GM18520 (cell line): Measurements from ENCODE around the gene SVIP.

Source experiments
- ATAC-seq: cut with Tn5 transposase; IDR thresholded peaks from one replicate; pipeline ENCODE4 v1.9.1; 2021; ENCODE audit not compliant: unreplicated experiment

Gene SVIP

DNA sequence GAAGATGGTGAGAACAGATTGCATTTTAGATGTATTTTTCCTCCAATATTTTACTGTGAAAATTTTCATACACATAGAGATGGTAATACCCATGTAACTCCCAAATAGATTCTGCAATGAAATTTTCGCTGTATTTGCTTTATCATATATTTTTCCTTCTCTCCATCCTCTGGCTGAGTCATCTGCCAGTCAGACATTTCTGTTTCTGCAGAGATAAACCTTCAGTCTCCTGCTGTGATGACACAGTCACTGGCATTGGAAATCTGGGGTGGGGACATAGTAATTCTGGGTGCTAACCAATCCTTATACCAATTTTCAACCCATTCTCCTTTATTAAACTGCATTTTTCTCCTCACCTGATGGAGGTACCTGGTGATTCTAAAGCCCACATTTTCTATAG, 33.7 kb downstream of the SVIP start:
- no peak for ATAC-seq

DNA sequence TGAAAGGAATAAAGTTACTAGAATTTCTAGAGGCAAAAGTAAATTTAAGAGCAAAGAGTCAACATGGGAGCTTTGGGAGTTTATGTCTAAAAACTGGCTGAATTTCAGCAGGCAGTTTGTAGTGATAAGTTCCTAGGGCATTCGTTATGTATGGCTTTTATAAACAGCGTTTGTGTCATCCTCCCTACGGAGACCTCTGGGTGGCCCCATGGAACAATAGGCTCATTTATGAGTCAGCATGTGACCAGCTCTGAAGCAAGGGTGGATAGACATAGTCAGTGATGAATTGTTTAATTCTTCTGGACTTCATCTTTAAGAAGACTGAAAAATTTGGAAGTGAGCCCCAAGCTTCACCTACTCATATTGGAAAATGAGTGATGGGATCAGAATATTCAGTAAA, 37.1 kb downstream of the SVIP start:
- no peak for ATAC-seq

DNA sequence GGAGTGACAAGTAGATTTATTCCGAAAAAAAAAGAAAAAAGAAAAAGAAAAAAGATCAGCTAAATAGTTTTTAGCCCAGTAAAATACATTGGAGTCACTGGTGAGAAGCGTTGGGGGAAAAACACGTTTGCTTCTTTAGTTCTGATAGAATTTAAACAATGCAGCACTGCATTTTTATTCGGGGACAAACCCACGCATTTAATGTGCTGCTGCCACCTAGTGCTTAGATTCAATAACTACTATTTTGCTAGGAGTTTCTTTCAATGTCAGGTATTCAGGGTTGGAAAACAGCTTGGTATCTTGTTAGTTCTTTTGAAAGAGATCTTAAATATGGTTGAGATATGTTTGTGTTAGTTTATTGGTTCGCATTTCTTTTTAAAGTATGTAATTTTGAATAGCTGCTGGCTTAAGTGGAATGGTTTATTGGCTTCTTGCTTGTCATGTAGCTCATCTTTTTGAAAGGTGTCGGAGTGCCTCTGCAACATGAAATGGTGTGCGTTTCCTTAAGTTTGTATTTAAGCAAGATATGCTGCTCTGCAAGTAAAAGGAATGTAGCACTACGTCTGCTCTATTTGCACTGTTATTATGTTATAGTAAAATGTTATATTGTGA, 41.9 kb downstream of the SVIP start:
- no peak for ATAC-seq

DNA sequence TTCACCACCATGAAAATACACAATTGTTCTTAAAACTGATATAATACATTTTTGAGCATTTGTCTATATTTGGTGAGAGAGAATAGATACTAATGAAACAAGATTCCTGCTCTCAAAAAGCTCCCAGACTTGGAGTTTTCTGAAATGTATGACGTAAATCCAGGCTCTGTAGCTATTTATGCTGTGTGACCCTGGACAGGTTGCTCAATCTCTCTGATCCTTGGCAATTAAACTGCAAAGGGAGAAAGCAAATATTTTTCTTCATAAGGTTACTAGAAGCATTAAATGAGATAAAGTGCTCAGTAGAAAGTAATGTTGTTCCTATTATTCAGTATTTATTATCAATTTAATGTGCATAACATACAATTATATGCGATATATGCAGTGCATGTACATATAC, 42.5 kb downstream of the SVIP start:
- ATAC-seq: no peak

DNA sequence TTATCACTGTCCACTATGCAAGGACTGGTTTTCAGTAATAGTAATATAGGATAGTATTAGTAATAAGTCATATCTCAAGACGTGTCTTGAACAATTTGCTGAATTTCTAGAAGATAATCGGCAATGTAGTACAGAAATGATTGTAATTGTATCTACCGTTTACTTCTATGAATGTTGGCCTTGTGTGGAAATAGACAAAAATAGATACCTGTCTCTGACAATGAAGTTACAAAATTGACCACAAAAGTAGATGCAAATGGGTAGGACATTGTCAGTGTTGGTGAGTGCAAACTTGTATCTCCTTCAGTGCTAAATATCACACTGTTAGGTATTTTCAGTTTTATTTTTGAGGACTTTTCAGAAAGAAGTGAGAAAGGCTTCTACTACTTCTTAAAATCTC, 43.1 kb downstream of the SVIP start:
- ATAC-seq: peak; percentile 91

DNA sequence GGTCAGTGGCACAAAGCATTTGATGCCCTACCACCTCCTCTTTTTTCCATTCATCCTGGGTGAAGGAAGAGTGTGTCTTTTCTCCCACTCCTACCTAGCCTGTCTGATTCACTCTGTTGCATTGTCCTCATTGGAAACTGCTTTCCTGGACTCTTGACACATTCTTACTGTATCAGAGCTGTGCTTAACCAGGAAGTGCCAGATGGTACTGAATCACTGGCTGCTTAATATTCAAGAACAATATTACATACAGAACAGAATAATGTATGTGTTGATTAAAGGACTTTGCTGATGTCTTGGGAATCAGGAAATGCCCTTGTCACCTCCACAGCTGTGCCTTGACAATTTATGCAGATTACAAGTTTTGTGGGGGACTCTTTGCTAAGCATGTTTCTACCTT, 44.4 kb downstream of the SVIP start:
- ATAC-seq: no peak

DNA sequence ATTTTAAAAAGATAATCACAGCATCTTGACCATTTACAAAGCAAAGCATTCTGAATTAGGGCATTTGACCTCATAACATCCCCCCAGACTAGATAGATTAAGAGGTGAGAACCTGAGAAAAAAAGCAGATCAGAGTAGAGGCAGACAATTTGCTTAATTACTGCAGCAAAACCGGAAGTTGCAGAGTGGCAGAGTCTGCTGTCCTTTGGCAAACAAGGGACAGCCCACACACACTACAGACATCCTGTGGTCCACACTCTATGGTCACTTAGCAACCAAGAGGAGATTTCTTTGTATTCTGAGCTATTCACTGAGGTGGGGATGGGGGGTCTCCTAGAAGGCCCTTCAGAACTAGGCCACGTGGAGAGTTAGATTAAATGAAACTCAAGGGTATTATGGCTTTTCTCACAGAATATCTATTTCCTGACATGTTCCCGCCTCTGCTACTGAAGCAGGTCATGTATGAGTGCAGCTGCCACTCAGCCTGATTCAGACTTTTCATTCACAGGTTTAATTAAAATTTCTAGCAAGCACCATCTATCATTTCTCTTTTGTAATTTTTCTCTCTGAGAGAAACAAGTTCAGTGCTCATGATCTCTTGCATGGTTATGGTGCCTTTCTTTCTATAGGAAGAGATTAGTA, 48.5 kb downstream of the SVIP start:
- peak; percentile 82 for ATAC-seq

DNA sequence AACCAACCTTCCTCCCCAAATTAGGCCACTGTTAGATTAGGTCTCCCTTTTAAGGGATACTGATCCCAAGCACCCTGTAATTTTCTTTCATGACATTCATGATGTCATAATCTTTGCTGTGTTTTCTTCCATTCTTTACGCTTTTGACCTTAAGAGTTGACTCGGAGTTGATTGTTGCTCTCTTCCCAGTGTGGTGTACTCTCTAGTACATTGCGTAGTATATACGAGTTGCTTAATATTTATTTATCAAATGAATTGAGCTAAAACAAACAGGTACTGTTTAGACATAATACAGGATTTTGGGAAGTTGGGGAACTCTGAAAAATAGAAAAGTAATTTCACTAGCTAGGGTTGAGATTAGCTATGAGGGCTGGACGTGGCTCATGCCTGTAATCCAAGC, 49.8 kb downstream of the SVIP start:
- no peak for ATAC-seq

DNA sequence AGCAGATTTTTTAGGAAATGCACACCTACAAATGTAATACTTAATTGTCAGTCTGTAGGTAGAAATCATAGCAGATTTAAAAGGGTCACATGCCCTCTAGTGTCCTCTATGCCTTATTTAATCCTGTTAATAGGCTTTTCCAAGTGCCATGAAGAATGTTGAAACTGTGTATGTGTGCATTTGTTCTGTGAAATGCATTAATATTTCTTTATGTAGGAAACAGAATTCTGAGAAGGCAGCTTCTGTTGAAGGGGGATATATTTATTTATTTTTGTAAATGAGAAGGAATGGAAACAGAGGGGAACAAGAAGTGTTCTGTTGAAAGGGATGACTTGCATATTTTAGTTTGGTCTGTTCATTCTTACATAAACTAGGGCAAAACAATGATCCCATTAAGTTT, 51.0 kb downstream of the SVIP start:
- no peak for ATAC-seq

DNA sequence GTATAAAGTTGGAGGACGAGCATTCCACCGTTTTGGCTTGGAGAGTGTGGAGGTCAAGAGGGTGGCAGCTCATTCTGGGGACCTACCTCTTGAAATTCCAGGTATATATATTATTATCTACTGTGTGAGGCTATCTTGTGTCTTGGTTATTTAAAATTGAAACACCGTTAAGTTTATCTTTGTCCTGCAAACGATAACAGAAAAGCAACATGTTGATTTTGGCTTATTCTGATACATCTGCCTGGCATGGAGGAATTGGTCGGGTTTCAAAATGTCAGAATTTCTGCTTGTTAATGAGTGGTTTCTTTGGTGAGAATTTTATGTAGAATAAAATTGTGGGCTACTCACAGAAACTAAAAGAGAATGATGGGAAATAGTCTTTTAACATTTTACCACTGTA, 54.4 kb downstream of the SVIP start:
- no peak for ATAC-seq

DNA sequence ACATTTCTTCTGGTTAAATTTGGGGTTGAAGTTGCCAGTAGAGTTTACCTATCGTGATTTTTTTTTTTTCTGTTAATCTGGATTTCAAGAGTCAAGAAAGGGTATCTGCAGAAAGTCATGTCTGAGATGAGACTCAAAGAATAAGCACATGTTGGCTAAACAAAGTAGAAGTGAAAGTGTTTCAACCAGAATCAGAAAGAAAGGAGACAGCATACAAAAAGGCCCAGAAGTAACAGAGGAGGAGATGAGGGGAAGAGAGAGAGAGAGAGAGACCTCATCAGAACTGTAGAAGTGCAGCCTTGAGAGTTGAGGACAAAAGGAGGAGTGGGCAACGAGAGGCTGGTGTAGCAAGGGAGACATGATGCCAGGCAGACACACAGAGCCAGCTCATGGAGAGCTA, 54.9 kb downstream of the SVIP start:
- ATAC-seq: peak; percentile 42

DNA sequence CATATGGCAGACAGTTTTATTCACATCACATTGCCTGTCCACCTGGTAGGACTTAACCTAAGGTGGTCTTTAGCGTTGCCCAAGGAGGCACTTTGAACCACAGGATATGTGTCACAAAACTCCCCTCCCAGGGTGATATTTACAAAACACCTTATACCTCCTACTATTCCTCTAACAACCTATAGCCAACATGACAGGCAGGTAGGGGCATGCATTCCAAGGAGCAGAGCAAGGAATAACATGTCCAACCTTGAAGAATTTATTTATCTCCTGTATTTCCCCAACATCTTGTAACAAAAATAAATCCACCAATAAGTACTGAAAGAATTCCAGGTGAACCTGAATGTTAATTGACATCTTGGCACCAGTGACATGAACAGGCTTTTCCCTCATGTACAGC, 60.5 kb downstream of the SVIP start:
- no peak for ATAC-seq
